ENCODE measurements around the gene TCFL5. TPM values are rescaled to one million over a fixed set of nuclear protein-coding genes. Genes with fewer than 3 reads are reported as not detected.

Gene TCFL5
- total RNA-seq, 1 donor from 2014 or later, result 11.5 TPM

- Histone ChIP-seq H3K36me3 (peaks cover 5 to 74% of the 10 kb centered on the region in 2 donors), H3K27ac (no peak overlapping the region)
These were observed 28.8 kb upstream of the TCFL5 start for GRCh38 chr20:62890444-62890843.

GRCh38 chr20:62889871-62890270 lies 28.2 kb upstream of the TCFL5 start:
- Histone ChIP-seq H3K27me3 (no peaks in the 10 kb centered on the region), H3K27ac (no peak overlapping the region), H3K36me3 (peaks cover 5 to 71% of the 10 kb centered on the region in 2 donors), H3K9me3 (no peaks in the 10 kb centered on the region), H3K4me1 (no peaks in the 10 kb centered on the region), H3K4me3 (no peak overlapping the region)
- no peak for DNase-seq (ENCODE audit: extremely low spot score in 2 of 2)
- TF ChIP-seq POLR2AphosphoS5 (IDR thresholded peaks at IDR 0.05; ENCODE audit: insufficient read depth in 1 of 2, low read depth in 1 of 2) (no peak), POLR2A (IDR thresholded peaks at IDR 0.05) (no peak), CTCF (IDR thresholded peaks at IDR 0.05) (no peak)
- intact Hi-C loops (cut with DNase I), result no loop called here

More at GRCh38 chr20:62890444-62890843, 28.8 kb upstream of the TCFL5 start:
- TF ChIP-seq CTCF (IDR thresholded peaks at IDR 0.05), result no peak
- TF ChIP-seq POLR2AphosphoS5 (IDR thresholded peaks at IDR 0.05; ENCODE audit: insufficient read depth in 1 of 2, low read depth in 1 of 2), result no peak
- TF ChIP-seq POLR2A (IDR thresholded peaks at IDR 0.05), result no peak
- intact Hi-C loops (cut with DNase I), result no loop called here
- no peak overlapping the region for H3K4me3 ChIP-seq
- H3K27me3 ChIP-seq, result no peaks in the 10 kb centered on the region
- DNase-seq (ENCODE audit: extremely low spot score in 2 of 2), result no peak
- H3K4me1 ChIP-seq, result no peaks in the 10 kb centered on the region
- H3K9me3 ChIP-seq, result no peaks in the 10 kb centered on the region

- intact Hi-C loops (cut with DNase I), result no loop called here
- Histone ChIP-seq H3K27me3 (no peaks in the 10 kb centered on the region), H3K27ac (no peak overlapping the region), H3K4me1 (no peaks in the 10 kb centered on the region), H3K36me3 (peaks cover 5 to 67% of the 10 kb centered on the region in 2 donors), H3K9me3 (no peaks in the 10 kb centered on the region), H3K4me3 (no peak overlapping the region)
- TF ChIP-seq POLR2A (IDR thresholded peaks at IDR 0.05) (no peak), POLR2AphosphoS5 (IDR thresholded peaks at IDR 0.05; ENCODE audit: insufficient read depth in 1 of 2, low read depth in 1 of 2) (no peak), CTCF (IDR thresholded peaks at IDR 0.05) (no peak)
- no peak for DNase-seq (ENCODE audit: extremely low spot score in 2 of 2)
These were observed 27.8 kb upstream of the TCFL5 start for GRCh38 chr20:62889411-62889810.

GRCh38 chr20:62888910-62889309 lies 27.3 kb upstream of the TCFL5 start:
- Histone ChIP-seq H3K27me3 (no peaks in the 10 kb centered on the region), H3K27ac (no peak overlapping the region), H3K4me1 (no peaks in the 10 kb centered on the region), H3K9me3 (no peaks in the 10 kb centered on the region), H3K4me3 (no peak overlapping the region), H3K36me3 (peaks cover 5 to 62% of the 10 kb centered on the region in 2 donors)
- intact Hi-C loops (cut with DNase I), result no loop called here
- DNase-seq (ENCODE audit: extremely low spot score in 2 of 2), result no peak
- no peak for TF ChIP-seq POLR2A (IDR thresholded peaks at IDR 0.05)
- TF ChIP-seq CTCF (IDR thresholded peaks at IDR 0.05), result no peak
- TF ChIP-seq POLR2AphosphoS5 (IDR thresholded peaks at IDR 0.05; ENCODE audit: insufficient read depth in 1 of 2, low read depth in 1 of 2), result no peak

GRCh38 chr20:62888406-62888805 lies 26.8 kb upstream of the TCFL5 start:
- Histone ChIP-seq H3K4me1 (no peaks in the 10 kb centered on the region), H3K27ac (no peak overlapping the region), H3K4me3 (no peak overlapping the region), H3K36me3 (peaks cover 5 to 57% of the 10 kb centered on the region in 2 donors), H3K9me3 (no peaks in the 10 kb centered on the region), H3K27me3 (no peaks in the 10 kb centered on the region)
- intact Hi-C loops (cut with DNase I), result no loop called here
- no peak for TF ChIP-seq CTCF (IDR thresholded peaks at IDR 0.05)
- TF ChIP-seq POLR2AphosphoS5 (IDR thresholded peaks at IDR 0.05; ENCODE audit: insufficient read depth in 1 of 2, low read depth in 1 of 2), result no peak
- no peak for TF ChIP-seq POLR2A (IDR thresholded peaks at IDR 0.05)
- DNase-seq (ENCODE audit: extremely low spot score in 2 of 2), result no peak

Data from vagina (tissue), 2 donors.